Smooth muscle cell (in vitro differentiated cells): ENCODE data around the gene KANSL3. TPM values are rescaled to one million over a fixed set of nuclear protein-coding genes. Genes with fewer than 3 reads are reported as not detected.

ENCODE experiments used
- DNase-seq: peaks from one replicate; lab custom pipeline; 2025; ENCODE audit not compliant: unreplicated experiment; lab: John Stamatoyannopoulos, UW
- H2AFZ ChIP-seq: fragments of 200-600 bp; sonication (generic); 2 replicates; pipeline ENCODE4 v1.6.0; 2016; ENCODE audit warnings: antibody characterized with exemption, low read depth, mild to moderate bottlenecking
- H3F3A ChIP-seq: fragments of 200-600 bp; sonication (generic); 2 replicates; pipeline ENCODE4 v1.6.0; 2017; ENCODE audit warnings: antibody characterized with exemption, low read depth
- H3K27ac ChIP-seq: fragments of 200-600 bp; sonication (generic); 2 replicates; pipeline ENCODE4 v1.5.1; 2016; ENCODE audit warnings: low read depth, mild to moderate bottlenecking
- H3K27me3 ChIP-seq: fragments of 200-600 bp; sonication (generic); 2 replicates; pipeline ENCODE4 v1.6.1; 2016; ENCODE audit warnings: low read depth, mild to moderate bottlenecking
- H3K36me3 ChIP-seq: fragments of 200-600 bp; sonication (generic); 2 replicates; pipeline ENCODE4 v1.5.1; 2016; ENCODE audit warnings: low read depth
- H3K4me1 ChIP-seq: fragments of 200-600 bp; sonication (generic); 2 replicates; pipeline ENCODE4 v1.5.1; 2016; ENCODE audit warnings: low read depth
- H3K4me2 ChIP-seq: fragments of 200-600 bp; sonication (generic); 2 replicates; pipeline ENCODE4 v1.6.0; 2016; ENCODE audit warnings: mild to moderate bottlenecking
- H3K4me3 ChIP-seq: fragments of 200-600 bp; sonication (generic); 2 replicates; pipeline ENCODE4 v1.5.1; 2016; ENCODE audit warnings: mild to moderate bottlenecking
- H3K79me2 ChIP-seq: fragments of 200-600 bp; sonication (generic); 2 replicates; pipeline ENCODE4 v1.6.0; 2016; ENCODE audit warnings: low read depth, mild to moderate bottlenecking
- H3K9ac ChIP-seq: fragments of 200-600 bp; sonication (generic); 2 replicates; pipeline ENCODE4 v1.6.0; 2016; ENCODE audit warnings: low read depth
- H3K9me3 ChIP-seq: fragments of 200-600 bp; sonication (generic); replicated peaks from 2 replicates; pipeline ENCODE4 v1.5.1; 2016; ENCODE audit warnings: low read depth
- H4K20me1 ChIP-seq: fragments of 200-600 bp; sonication (generic); 2 replicates; pipeline ENCODE4 v1.6.0; 2016; ENCODE audit warnings: low read depth
- WGBS: methylation state at CpG from one replicate; pipeline ENCODE4 v1.1.7; 2016; ENCODE audit warnings: low lambda C conversion rate; 5-methylcytosine and 5-hydroxymethylcytosine counted together
- polyA plus RNA-seq: library from polyadenylated mRNA; unstranded; fragments of >200 nt; fragmentation: Nextera tagmentation; extraction: Ambion mirVana; gene quantifications from 2 replicates; pipeline ENCODE4 v1.2.1, GENCODE V29; 2016
- total RNA-seq: library from RNA; depleted of rRNA; stranded (reverse); fragments of >200 nt; gene quantifications from 2 replicates; pipeline ENCODE4 v1.2.3, GENCODE V29; 2014
- TF ChIP-seq, protein P1 (sequence below): fragments of 200-600 bp; sonication (generic); IDR thresholded peaks from 2 replicates; pipeline ENCODE4 v1.5.1; 2017; ENCODE audit warnings: borderline replicate concordance, mild to moderate bottlenecking, antibody characterized with exemption; ENCODE audit not compliant: insufficient read depth, poor library complexity, severe bottlenecking

Gene KANSL3
- total and polyA plus RNA-seq, 2 experiments from 2014 or later = 12.0 to 13.3 TPM

GRCh38 chr2:96594691-96595152 is 43.4 kb downstream of the KANSL3 start:
- H2AFZ ChIP-seq = no peak overlapping the region
- no peak overlapping the region for H3K4me3 ChIP-seq
- H3K9ac ChIP-seq = no peak overlapping the region
- TF ChIP-seq, protein P1, sequence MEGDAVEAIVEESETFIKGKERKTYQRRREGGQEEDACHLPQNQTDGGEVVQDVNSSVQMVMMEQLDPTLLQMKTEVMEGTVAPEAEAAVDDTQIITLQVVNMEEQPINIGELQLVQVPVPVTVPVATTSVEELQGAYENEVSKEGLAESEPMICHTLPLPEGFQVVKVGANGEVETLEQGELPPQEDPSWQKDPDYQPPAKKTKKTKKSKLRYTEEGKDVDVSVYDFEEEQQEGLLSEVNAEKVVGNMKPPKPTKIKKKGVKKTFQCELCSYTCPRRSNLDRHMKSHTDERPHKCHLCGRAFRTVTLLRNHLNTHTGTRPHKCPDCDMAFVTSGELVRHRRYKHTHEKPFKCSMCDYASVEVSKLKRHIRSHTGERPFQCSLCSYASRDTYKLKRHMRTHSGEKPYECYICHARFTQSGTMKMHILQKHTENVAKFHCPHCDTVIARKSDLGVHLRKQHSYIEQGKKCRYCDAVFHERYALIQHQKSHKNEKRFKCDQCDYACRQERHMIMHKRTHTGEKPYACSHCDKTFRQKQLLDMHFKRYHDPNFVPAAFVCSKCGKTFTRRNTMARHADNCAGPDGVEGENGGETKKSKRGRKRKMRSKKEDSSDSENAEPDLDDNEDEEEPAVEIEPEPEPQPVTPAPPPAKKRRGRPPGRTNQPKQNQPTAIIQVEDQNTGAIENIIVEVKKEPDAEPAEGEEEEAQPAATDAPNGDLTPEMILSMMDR = no peak
- H3K27me3 ChIP-seq = no peaks in the 10 kb centered on the region
- H3F3A ChIP-seq = no peaks in the 10 kb centered on the region
- no peaks in the 10 kb centered on the region for H3K4me1 ChIP-seq
- H4K20me1 ChIP-seq = no peaks in the 10 kb centered on the region
- H3K4me2 ChIP-seq = no peak overlapping the region
- peaks cover 9% of the 10 kb centered on the region for H3K36me3 ChIP-seq
- DNase-seq = no peak
- no peaks in the 10 kb centered on the region for H3K79me2 ChIP-seq
- no peak overlapping the region for H3K27ac ChIP-seq
- no peaks in the 10 kb centered on the region for H3K9me3 ChIP-seq
- 95% methylated on average over 5 of the region's 5 CpGs for WGBS

DNA sequence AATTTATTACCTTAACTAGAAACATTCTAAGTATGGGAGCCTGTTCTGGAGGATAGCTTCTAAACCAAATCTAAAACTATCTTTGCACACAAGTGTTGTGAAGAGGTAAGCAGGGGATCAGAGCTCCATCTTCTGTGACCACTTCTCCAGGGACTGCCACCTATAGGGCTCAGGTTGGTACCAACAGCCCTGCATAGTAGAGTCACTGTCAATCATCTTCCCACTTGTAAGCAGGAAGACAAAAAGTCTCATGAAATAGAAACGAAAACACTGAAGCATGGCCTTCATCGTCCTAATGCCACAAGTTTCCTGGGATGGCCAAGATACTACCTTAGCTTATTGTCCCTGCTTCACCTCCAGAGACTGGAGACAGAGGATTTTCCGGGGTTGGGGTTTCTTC is 43.8 kb downstream of the KANSL3 start:
- H3K4me2 ChIP-seq = no peak overlapping the region
- H3K27ac ChIP-seq = no peak overlapping the region
- H3K4me1 ChIP-seq = no peaks in the 10 kb centered on the region
- H3K79me2 ChIP-seq = no peaks in the 10 kb centered on the region
- DNase-seq = no peak
- no peak overlapping the region for H3K4me3 ChIP-seq
- H2AFZ ChIP-seq = no peak overlapping the region
- H3K9ac ChIP-seq = no peak overlapping the region
- peaks cover 9% of the 10 kb centered on the region for H3K36me3 ChIP-seq
- TF ChIP-seq, protein P1 = no peak
- no peaks in the 10 kb centered on the region for H3F3A ChIP-seq
- H3K9me3 ChIP-seq = no peaks in the 10 kb centered on the region
- H3K27me3 ChIP-seq = no peaks in the 10 kb centered on the region
- no peaks in the 10 kb centered on the region for H4K20me1 ChIP-seq
- 93% methylated on average over 3 of the region's 3 CpGs for WGBS

GRCh38 chr2:96591494-96591893 is 46.6 kb downstream of the KANSL3 start:
- Histone ChIP-seq H3K4me1 (no peaks in the 10 kb centered on the region), H3K4me3 (no peak overlapping the region), H3K27me3 (no peaks in the 10 kb centered on the region), H3K79me2 (no peaks in the 10 kb centered on the region), H4K20me1 (no peaks in the 10 kb centered on the region), H3K36me3 (peaks cover 9% of the 10 kb centered on the region), H3K9ac (no peak overlapping the region), H3K4me2 (no peak overlapping the region), H3K9me3 (no peaks in the 10 kb centered on the region), H3K27ac (no peak overlapping the region), H3F3A (no peaks in the 10 kb centered on the region), H2AFZ (no peak overlapping the region)
- WGBS = 98% methylated on average over 3 of the region's 3 CpGs
- DNase-seq = no peak
- TF ChIP-seq, protein P1 = no peak

GRCh38 chr2:96591054-96591453 is 47.1 kb downstream of the KANSL3 start:
- peaks cover 9% of the 10 kb centered on the region for H3K36me3 ChIP-seq
- no peak overlapping the region for H3K4me3 ChIP-seq
- DNase-seq = no peak
- no peaks in the 10 kb centered on the region for H3K9me3 ChIP-seq
- TF ChIP-seq, protein P1 = no peak
- H3K4me2 ChIP-seq = no peak overlapping the region
- no peaks in the 10 kb centered on the region for H3F3A ChIP-seq
- H2AFZ ChIP-seq = no peak overlapping the region
- H3K27me3 ChIP-seq = no peaks in the 10 kb centered on the region
- no peak overlapping the region for H3K27ac ChIP-seq
- 94% methylated on average over 2 of the region's 2 CpGs for WGBS
- H4K20me1 ChIP-seq = no peaks in the 10 kb centered on the region
- H3K9ac ChIP-seq = no peak overlapping the region
- no peaks in the 10 kb centered on the region for H3K79me2 ChIP-seq
- H3K4me1 ChIP-seq = no peaks in the 10 kb centered on the region
